Activated CD4-positive, CD25-positive, alpha-beta regulatory T cell treated with anti-CD3 and anti-CD28 coated beads, Interleukin-2, amount 50 U/mL, for 16 hours (primary cell): ENCODE data around the gene PIGU.

Experiments
- DNase-seq: peaks from one replicate; pipeline ENCODE4 v3.0.0-alpha.2; 2020; ENCODE audit warnings: low read depth, low spot score

PIGU gene

GRCh38 chr20:34557936-34558319, 119.0 kb downstream of the PIGU start:
- no peak for DNase-seq

DNA sequence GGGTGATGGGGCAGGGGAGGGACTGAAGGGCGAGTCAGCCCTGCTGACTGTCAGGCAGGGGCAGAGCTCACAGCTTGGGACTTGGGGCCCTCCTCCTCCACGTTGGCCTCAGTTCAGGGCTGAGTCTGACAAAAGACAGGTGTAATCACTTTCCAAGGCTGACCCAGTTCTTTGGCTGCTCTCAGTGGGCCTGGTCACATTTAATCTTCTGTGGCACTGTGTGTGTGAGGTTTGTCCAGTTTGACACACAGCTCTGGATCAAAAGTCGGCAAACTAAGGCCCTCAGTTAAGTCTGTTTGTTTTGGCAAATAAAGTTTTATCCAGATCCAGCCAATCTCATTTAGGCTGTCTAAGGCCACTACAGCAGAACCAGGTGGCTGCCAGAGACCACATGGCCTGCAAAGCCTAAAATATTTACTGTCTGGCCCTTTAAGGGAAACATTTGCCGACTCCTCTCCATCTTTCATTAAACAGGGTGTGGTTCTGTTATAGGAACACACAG, 123.5 kb downstream of the PIGU start:
- DNase-seq, result no peak

DNA sequence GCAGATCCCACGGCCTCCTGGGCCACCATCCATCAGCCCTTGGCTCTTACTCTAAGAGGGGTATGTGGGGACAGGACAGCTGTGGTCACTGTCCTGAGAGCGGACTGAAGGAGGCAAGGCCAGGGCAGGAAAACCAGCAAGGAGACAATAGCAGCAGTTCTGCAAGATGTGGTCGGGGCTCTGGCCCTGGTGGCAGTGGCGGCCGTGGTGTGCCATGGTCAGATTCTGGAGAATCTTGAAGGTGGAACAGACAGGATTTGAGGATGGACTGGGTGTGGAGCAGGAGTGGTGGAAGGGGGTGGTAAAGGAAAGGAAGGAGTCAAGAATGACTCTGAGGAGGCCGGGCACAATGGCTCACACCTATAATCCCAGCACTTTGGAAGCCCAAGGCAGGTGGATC, 124.3 kb downstream of the PIGU start:
- no peak for DNase-seq

- no peak for DNase-seq
Measured at GRCh38 chr20:34549929-34550305, 127.0 kb downstream of the PIGU start.

- DNase-seq, result no peak
Measured at GRCh38 chr20:34549291-34549928, 127.5 kb downstream of the PIGU start.

GRCh38 chr20:34547844-34548613, 128.9 kb downstream of the PIGU start:
- no peak for DNase-seq

DNA sequence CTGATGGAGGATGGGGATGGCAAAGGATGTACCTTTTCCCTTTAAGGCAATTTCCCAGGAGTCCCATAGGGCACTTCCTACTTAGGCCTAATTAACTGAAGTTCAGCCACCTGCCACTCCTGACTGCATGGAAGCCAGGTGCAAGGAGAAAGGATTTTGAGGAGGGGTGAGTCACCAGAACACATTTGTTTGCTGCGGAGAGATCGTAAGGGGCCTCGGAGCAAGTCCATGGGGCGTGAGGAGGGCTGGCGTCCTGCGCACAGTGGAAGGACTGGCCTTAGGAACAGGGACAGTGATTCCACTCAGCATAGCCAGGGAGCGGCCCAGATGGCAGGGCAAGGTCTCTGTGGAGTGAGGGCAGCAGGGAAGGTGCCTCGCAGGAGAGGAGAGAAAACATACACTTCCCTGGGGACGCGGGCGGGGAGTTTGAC, 130.1 kb downstream of the PIGU start:
- no peak for DNase-seq

- no peak for DNase-seq
Measured at GRCh38 chr20:34544109-34544796, 132.6 kb downstream of the PIGU start.

GRCh38 chr20:34543463-34544056, 133.3 kb downstream of the PIGU start:
- DNase-seq, result no peak

DNA sequence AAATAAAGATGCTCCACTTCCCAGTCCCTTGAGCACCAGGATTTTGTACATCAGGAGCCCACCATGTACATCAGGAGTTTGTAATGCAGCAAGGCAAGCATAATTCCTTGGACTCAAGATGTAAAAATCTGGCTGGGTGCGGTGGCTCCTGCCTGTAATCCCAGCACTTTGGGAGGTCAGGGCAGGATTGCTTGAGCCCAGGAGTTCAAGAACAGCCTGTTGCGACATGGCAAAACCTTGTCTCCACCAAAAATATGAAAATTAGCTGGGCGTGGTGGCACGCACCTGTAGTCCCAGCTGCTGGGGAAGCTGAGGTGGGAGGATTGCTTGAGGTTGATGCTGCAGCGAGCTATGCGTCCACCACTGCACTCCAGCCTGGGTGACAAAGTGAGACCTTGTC, 134.5 kb downstream of the PIGU start:
- DNase-seq, result no peak

- DNase-seq, result no peak
Measured at GRCh38 chr20:34541917-34542316, 135.0 kb downstream of the PIGU start.

GRCh38 chr20:34541264-34541901, 135.5 kb downstream of the PIGU start:
- no peak for DNase-seq

GRCh38 chr20:34540596-34541263, 136.2 kb downstream of the PIGU start:
- DNase-seq, result no peak

GRCh38 chr20:34539756-34540155, 137.1 kb downstream of the PIGU start:
- no peak for DNase-seq

GRCh38 chr20:34538671-34539123, 138.2 kb downstream of the PIGU start:
- DNase-seq, result no peak

DNA sequence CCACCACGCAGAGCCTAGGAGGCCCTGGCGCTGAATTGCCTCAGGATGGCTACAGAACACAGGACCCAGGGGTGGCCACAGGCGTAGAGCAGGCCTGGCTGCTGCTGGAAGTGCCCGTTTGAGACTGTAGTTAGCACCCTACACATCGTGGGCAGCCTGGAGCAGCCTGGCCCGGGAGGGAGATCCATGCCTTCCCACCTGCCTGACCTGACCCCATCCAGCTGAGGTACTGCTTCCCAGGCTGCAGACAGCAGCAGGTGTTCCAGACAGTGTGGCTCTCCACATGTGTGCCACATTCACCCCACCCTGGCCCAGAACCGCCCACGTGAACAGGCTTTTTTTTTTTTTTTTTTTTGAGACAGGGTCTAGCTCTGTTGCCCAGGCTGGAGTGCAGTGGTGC, 139.2 kb downstream of the PIGU start:
- no peak for DNase-seq

- no peak for DNase-seq
Measured at GRCh38 chr20:34536798-34537394, 140.0 kb downstream of the PIGU start.

- DNase-seq, result no peak
Measured at GRCh38 chr20:34535857-34536256, 141.0 kb downstream of the PIGU start.

GRCh38 chr20:34535301-34535840, 141.5 kb downstream of the PIGU start:
- DNase-seq, result no peak

DNA sequence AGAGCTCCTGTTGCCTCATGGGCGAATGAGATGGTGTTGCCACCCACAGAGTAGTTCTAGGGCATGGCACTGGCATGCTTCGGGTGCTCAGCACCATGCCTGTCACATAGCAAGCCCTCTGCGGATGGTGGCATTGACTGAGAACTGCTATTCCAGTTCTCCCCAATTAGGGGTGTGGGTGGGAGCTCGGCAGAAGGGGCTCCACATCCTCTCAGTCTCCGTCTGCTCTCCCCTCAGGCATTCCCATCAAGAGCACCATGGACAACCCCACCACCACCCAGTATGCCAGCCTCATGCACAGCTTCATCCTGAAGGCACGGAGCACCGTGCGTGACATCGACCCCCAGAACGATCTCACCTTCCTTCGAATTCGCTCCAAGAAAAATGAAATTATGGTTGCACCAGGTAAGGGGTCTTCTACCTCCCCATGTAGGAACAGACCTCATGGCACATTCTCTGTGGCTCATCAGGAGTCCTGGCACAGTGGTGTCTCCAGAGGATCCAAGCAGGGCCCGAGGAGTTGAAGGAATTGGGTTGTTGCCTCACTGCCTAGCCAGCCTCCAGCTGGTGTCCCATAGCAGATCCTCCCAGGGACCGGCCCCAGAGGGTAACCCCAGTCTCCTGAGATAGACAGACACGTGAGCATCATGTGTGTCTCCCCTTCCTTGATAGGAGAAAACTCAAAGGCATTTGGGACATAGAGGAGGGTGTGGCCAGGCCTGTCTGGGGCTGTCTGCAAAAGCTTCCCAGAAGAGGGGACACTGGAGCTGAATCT, 142.3 kb downstream of the PIGU start:
- DNase-seq, result no peak
